Upper lobe of left lung (tissue), 4 donors: ENCODE data around the gene KCNG4.

Source experiments
- EP300 ChIP-seq, 4 donors: sonication (generic); formaldehyde crosslinking; IDR thresholded peaks; one replicate each; pipeline ENCODE4 v1.5.1; 2017; ENCODE audit warnings: antibody characterized with exemption in 4 of 4, control low read depth in 2 of 4
- POLR2A ChIP-seq, 4 donors: fragments of 450-650 bp; IDR thresholded peaks; one replicate each; pipeline ENCODE4 v1.5.1; 2016 to 2017; ENCODE audit warnings: antibody characterized with exemption in 4 of 4, mild to moderate bottlenecking in 2 of 4
- POLR2AphosphoS5 ChIP-seq, 2 donors: sonication (generic); formaldehyde crosslinking; IDR thresholded peaks; one replicate each; pipeline ENCODE4 v1.5.1; 2017; ENCODE audit warnings: antibody characterized with exemption in 2 of 2
- TF ChIP-seq, protein P1 (sequence below), 6 experiments: fragments of 450-650 bp in 4 of 6; fragments of 200-600 bp in 2 of 6; sonication (generic) in 2 of 6; IDR thresholded peaks; one replicate each; pipeline ENCODE4 v1.5.1; 2016 to 2019; ENCODE audit warnings: antibody characterized with exemption in 6 of 6

DNA sequence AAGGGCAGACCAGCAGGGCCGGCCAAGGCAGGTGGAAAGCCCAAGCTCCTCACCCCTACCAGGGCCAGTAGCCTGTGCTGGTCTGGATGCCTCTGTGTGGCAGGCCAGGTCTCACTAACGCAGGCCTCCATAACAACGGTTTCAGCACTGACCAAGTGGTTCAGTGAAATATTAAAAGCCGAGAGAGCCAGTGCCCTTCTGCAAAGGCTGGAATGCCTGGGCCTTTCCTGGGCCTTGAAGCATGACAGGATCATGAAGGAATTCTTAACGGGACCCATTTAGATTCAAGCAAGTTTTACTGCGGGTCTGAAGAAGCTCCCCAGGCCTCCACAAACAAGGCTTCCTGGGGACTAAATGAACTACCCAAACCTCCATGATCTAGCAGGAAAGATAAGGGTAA is 32.6 kb downstream of the KCNG4 start:
- TF ChIP-seq POLR2A (IDR thresholded peaks at IDR 0.05) (no peak), POLR2AphosphoS5 (IDR thresholded peaks at IDR 0.05) (no peak), EP300 (IDR thresholded peaks at IDR 0.05) (no peak)
- TF ChIP-seq, protein P1, sequence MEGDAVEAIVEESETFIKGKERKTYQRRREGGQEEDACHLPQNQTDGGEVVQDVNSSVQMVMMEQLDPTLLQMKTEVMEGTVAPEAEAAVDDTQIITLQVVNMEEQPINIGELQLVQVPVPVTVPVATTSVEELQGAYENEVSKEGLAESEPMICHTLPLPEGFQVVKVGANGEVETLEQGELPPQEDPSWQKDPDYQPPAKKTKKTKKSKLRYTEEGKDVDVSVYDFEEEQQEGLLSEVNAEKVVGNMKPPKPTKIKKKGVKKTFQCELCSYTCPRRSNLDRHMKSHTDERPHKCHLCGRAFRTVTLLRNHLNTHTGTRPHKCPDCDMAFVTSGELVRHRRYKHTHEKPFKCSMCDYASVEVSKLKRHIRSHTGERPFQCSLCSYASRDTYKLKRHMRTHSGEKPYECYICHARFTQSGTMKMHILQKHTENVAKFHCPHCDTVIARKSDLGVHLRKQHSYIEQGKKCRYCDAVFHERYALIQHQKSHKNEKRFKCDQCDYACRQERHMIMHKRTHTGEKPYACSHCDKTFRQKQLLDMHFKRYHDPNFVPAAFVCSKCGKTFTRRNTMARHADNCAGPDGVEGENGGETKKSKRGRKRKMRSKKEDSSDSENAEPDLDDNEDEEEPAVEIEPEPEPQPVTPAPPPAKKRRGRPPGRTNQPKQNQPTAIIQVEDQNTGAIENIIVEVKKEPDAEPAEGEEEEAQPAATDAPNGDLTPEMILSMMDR (IDR thresholded peaks at IDR 0.05) = no peak
